Neural cell (in vitro differentiated cells): ENCODE results near the gene KIF1C. TPM values are rescaled to one million over a fixed set of nuclear protein-coding genes. Genes with fewer than 3 reads are reported as not detected.

Experiments
- H2AFZ ChIP-seq: fragments of 200-600, 300-800 bp; sonication (generic), shearing (Covaris generic); 2 replicates; pipeline ENCODE4 v1.6.0; 2014; ENCODE audit warnings: low read depth, mild to moderate bottlenecking, antibody characterized with exemption, low read length, moderate library complexity
- H3F3A ChIP-seq: fragments of 200-600 bp; shearing (Covaris generic); 2 replicates; pipeline ENCODE4 v1.6.1; 2016; ENCODE audit warnings: mild to moderate bottlenecking, moderate library complexity, mixed read lengths, antibody characterized with exemption, low read length; ENCODE audit not compliant: insufficient read depth, poor library complexity, severe bottlenecking
- H3K27ac ChIP-seq: fragments of 200-600, 300-800 bp; sonication (generic), shearing (Covaris generic); 2 replicates; pipeline ENCODE4 v1.5.1; 2014; ENCODE audit warnings: mild to moderate bottlenecking, low read length, moderate library complexity
- H3K27me3 ChIP-seq: fragments of 300-800, 200-600 bp; sonication (generic), shearing (Covaris generic); 2 replicates; pipeline ENCODE4 v1.6.0; 2014; ENCODE audit warnings: mild to moderate bottlenecking, low read depth, low read length, moderate library complexity; ENCODE audit not compliant: insufficient read depth
- H3K36me3 ChIP-seq: fragments of 300-800, 200-600 bp; sonication (generic), shearing (Covaris generic); 2 replicates; pipeline ENCODE4 v1.5.1; 2014; ENCODE audit warnings: mild to moderate bottlenecking, antibody characterized with exemption, low read length, moderate library complexity; ENCODE audit not compliant: insufficient read depth
- H3K4me2 ChIP-seq: fragments of 300-800, 200-600 bp; sonication (generic), shearing (Covaris generic); 2 replicates; pipeline ENCODE4 v1.6.0; 2014; ENCODE audit warnings: mild to moderate bottlenecking, low read length
- H3K4me3 ChIP-seq: fragments of 300-800, 200-600 bp; sonication (generic), shearing (Covaris generic); 2 replicates; pipeline ENCODE4 v1.5.1; 2014; ENCODE audit warnings: mild to moderate bottlenecking, low read length, moderate library complexity
- H3K79me2 ChIP-seq: fragments of 200-600 bp; shearing (Covaris generic); replicated peaks from 2 replicates; pipeline ENCODE4 v1.6.0; 2014; ENCODE audit warnings: mild to moderate bottlenecking, low read length, moderate library complexity; ENCODE audit not compliant: insufficient read depth
- H3K9ac ChIP-seq: fragments of 300-800, 200-600 bp; sonication (generic), shearing (Covaris generic); 2 replicates; pipeline ENCODE4 v1.6.1; 2016; ENCODE audit warnings: mild to moderate bottlenecking, low read length, mixed read lengths
- H3K9me2 ChIP-seq: fragments of 200-600 bp; shearing (Covaris generic); 2 replicates; pipeline ENCODE4 v1.6.1; 2016; ENCODE audit warnings: mild to moderate bottlenecking, low read length, mixed read lengths; ENCODE audit not compliant: insufficient read depth
- H3K9me3 ChIP-seq: fragments of 200-600, 300-800 bp; sonication (generic), shearing (Covaris generic); 2 replicates; pipeline ENCODE4 v1.6.1; 2016; ENCODE audit warnings: mild to moderate bottlenecking, mixed run types, low read length, moderate library complexity, mixed read lengths
- H4K20me1 ChIP-seq: fragments of 200-600 bp; shearing (Covaris generic); 2 replicates; pipeline ENCODE4 v1.6.1; 2016; ENCODE audit warnings: mild to moderate bottlenecking, mixed run types; ENCODE audit not compliant: insufficient read depth
- CTCF ChIP-seq: fragments of 450-650 bp; IDR thresholded peaks from 2 replicates; pipeline ENCODE4 v1.5.1; 2014; ENCODE audit warnings: antibody characterized with exemption, mild to moderate bottlenecking, moderate library complexity; ENCODE audit not compliant: poor library complexity, severe bottlenecking
- EP300 ChIP-seq: fragments of 450-650 bp; conservative IDR thresholded peaks from 2 replicates; pipeline ENCODE4 v1.6.1; 2014; ENCODE audit warnings: antibody characterized with exemption, mild to moderate bottlenecking, moderate library complexity; ENCODE audit not compliant: poor library complexity, severe bottlenecking
- EZH2 ChIP-seq: fragments of 200-600, 300-800 bp; shearing (Covaris generic), sonication (generic); IDR thresholded peaks from 2 replicates; pipeline ENCODE4 v1.6.1; 2014; ENCODE audit warnings: antibody characterized with exemption, low read length, borderline replicate concordance, mild to moderate bottlenecking; ENCODE audit not compliant: insufficient read depth, poor library complexity, severe bottlenecking
- MXI1 ChIP-seq: fragments of 450-650 bp; conservative IDR thresholded peaks from 2 replicates; pipeline ENCODE4 v1.6.1; 2014; ENCODE audit warnings: antibody characterized with exemption, mild to moderate bottlenecking; ENCODE audit not compliant: poor library complexity, severe bottlenecking
- POLR2AphosphoS5 ChIP-seq: IDR thresholded peaks from 2 replicates; pipeline ENCODE4 v1.6.1; 2012
- RAD21 ChIP-seq: fragments of 450-650 bp; conservative IDR thresholded peaks from 2 replicates; pipeline ENCODE4 v1.6.1; 2014; ENCODE audit warnings: antibody characterized with exemption, mild to moderate bottlenecking, moderate library complexity
- REST ChIP-seq: IDR thresholded peaks from 2 replicates; pipeline ENCODE4 v1.6.1; 2012; ENCODE audit warnings: borderline replicate concordance
- SMC3 ChIP-seq: fragments of 450-650 bp; conservative IDR thresholded peaks from 2 replicates; pipeline ENCODE4 v1.6.1; 2014; ENCODE audit warnings: antibody characterized with exemption, mild to moderate bottlenecking, moderate library complexity; ENCODE audit not compliant: poor library complexity
- TAF1 ChIP-seq: IDR thresholded peaks from 2 replicates; pipeline ENCODE4 v1.6.1; 2012; ENCODE audit warnings: low read depth
- polyA plus RNA-seq: library from polyadenylated mRNA; depleted of rRNA; stranded (reverse); fragments of >200 nt; gene quantifications from 2 replicates; pipeline ENCODE4 v1.2.3, GENCODE V29; 2014

KIF1C gene
- polyA plus RNA-seq, 1 donor from 2014 or later = 8.3 TPM

GRCh38 chr17:5014357-5014756, 16.6 kb downstream of the KIF1C start:
- Histone ChIP-seq H3K9me3 (no peaks in the 10 kb centered on the region), H4K20me1 (no peaks in the 10 kb centered on the region), H3K36me3 (no peaks in the 10 kb centered on the region), H3K4me2 (no peak overlapping the region), H3K4me3 (no peak overlapping the region), H3K9ac (no peak overlapping the region), H3F3A (no peaks in the 10 kb centered on the region), H3K9me2 (no peaks in the 10 kb centered on the region), H3K27ac (no peak overlapping the region), H3K79me2 (no peaks in the 10 kb centered on the region), H2AFZ (no peak overlapping the region), H3K27me3 (no peaks in the 10 kb centered on the region)
- TF ChIP-seq TAF1 = no peak
- TF ChIP-seq MXI1 = no peak
- no peak for TF ChIP-seq REST
- no peak for TF ChIP-seq CTCF
- TF ChIP-seq EP300 = no peak
- no peak for TF ChIP-seq SMC3
- no peak for TF ChIP-seq EZH2
- TF ChIP-seq POLR2AphosphoS5 = no peak

GRCh38 chr17:5019475-5019956, 21.8 kb downstream of the KIF1C start:
- Histone ChIP-seq H3K36me3 (no peaks in the 10 kb centered on the region), H3K4me2 (no peak overlapping the region), H3K27ac (no peak overlapping the region), H3F3A (no peaks in the 10 kb centered on the region), H3K9me3 (no peaks in the 10 kb centered on the region), H3K4me3 (no peak overlapping the region), H3K9me2 (no peaks in the 10 kb centered on the region), H2AFZ (no peak overlapping the region), H3K9ac (no peak overlapping the region), H3K27me3 (no peaks in the 10 kb centered on the region), H4K20me1 (no peaks in the 10 kb centered on the region), H3K79me2 (no peaks in the 10 kb centered on the region)
- TF ChIP-seq EP300 = no peak
- TF ChIP-seq TAF1 = no peak
- no peak for TF ChIP-seq CTCF
- no peak for TF ChIP-seq REST
- TF ChIP-seq SMC3 = no peak
- TF ChIP-seq EZH2 = no peak
- TF ChIP-seq RAD21 = no peak
- no peak for TF ChIP-seq POLR2AphosphoS5
- TF ChIP-seq MXI1 = no peak
